Stimulated activated CD4-positive, alpha-beta T cell treated with anti-CD3 and anti-CD28 coated beads, Interleukin-4, amount 100 ng/mL, for 48 hours (primary cell): ENCODE results near the gene GRHL3.

Source experiments
- DNase-seq, 2 donors: peaks; one replicate each; pipeline ENCODE4 v3.0.0-alpha.2; 2020; ENCODE audit warnings: low read depth in 2 of 2

The GRHL3 gene

DNA sequence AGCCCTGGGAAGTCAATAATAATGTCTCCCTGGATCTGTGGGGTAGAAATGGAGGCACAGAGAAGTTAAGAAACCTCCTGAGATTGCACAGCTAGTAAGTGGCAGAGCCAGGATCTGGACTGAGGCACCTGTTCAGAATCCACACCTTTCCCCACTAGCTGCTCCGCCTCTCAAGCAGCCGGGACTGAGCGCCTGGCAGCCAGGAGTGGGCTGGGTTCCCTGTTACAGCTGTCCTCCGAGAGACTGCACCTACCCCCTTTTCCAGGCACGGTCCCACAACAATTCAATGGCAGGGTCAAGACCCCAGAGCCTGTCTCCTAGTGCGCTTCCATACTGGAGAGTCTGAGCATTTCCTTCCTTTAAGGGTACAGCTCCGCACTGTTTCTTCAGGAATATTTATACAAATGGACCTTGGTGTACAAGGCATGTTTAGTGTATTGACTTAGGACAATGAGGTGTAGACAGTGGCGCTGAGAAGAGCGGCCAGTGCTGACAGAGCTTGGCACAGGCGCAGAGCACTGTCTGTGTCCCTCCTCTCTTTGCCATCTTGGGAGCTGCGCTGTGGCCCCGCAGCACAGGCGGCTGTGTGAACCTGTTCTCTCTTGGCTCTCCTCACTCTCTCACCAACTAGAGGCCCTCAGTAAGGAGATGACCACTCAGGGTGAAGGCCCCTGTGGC, 24.4 kb downstream of the GRHL3 start:
- no peak for DNase-seq

DNA sequence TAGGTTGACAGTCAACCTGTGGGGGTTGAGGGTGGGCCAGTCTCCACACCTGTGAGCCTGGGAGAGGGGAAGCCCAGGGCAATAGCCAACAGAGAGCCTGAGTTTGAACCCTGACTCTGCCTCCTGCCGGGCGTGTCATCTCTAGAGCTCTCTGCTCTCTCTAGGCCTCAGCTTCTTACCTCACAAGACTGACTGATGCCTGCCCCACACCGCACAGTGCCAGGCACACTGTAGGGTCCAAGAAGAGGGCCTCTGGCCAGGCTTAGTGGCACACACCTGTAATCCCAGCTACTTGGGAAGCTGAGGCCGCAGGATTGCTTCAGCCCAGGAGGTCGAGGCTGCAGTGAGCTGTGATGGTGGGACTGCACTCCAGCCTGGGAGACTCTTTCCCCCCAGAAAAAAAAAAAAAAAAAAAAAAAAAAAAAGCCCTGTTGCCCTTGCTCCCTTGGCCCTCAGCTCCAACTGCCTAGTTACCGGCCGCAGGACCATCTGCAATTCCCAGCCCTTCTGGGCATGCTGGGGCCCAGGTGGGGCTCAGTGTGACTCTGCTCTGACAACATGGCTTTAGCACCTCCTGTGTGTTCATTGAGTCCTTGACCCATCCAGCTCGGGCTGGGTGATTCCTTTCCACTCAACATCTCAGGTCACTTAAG, 25.1 kb downstream of the GRHL3 start:
- DNase-seq: no peak

DNA sequence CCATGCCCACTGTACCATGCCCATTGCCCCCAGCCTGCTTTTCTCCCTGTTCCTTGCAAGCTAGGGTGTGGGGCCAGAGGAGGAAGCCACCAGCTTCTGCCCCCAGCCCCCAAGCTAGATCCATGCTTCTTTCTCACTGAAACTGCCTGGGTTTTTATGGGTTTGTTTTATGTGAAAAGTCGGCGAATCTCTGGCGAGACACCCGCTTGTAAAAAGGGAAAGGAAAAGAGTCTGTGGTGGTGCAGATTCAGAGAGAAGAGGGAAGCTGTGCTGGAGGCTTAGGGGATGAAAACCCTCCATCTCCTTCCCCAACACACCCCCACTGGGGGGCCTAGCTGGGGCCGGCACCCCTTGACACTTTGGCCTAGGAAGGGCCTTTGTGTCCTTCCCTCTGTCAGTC, 26.2 kb downstream of the GRHL3 start:
- no peak for DNase-seq

DNA sequence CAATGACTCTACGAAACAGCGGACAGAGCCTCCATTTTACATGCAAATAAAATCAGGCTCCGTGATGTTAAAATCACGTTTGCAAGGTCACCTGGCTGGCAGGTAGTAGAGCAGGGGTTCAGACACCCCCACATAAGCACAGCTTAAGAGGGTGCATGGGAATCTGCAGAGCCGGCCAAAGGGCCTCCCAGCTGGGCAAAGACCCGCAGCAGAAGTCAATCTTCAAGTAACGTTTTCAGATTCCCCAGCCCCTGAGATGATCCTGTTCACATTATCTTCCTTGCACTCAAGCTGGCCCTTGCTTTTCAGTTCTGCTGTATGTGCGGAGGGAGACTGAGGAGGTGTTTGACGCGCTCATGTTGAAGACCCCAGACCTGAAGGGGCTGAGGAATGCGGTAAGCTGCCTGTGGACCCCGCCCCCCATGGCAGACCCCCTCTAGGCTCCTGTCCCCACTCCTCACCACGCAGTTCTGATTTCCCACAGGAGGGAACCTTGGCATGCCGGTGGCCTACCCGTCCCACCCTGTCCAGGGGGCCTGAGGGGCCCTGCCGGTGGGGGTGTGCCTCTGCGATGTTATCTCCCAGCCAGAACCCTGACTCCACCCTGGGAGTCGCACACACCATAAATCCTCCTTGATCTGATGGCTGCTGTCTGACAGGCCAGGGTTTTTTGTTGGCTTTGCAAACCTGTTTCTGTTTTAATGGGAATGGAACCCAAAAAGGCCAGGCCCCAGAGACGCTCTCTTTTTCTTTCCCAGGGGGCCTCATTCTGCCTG, 28.2 kb downstream of the GRHL3 start:
- no peak for DNase-seq

DNA sequence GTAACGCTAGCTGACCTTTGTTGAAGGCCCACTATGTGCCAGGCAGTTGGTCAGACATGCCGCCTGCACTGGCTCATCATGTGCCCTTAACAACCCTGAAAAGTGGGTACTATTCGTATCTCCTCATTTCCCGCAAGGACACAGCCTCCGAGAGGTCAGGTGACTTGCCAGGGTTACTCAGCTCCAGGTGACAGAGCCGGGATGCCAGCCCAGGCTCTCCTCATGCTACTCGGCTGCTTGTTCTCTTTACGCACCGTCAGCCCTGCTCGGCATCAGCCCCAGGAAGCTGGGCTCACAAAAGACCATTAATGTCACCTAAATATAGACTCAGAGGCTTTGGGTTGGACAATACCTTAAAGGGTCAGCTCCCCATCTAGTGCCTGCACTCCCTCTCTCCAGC, 29.0 kb downstream of the GRHL3 start:
- no peak for DNase-seq

DNA sequence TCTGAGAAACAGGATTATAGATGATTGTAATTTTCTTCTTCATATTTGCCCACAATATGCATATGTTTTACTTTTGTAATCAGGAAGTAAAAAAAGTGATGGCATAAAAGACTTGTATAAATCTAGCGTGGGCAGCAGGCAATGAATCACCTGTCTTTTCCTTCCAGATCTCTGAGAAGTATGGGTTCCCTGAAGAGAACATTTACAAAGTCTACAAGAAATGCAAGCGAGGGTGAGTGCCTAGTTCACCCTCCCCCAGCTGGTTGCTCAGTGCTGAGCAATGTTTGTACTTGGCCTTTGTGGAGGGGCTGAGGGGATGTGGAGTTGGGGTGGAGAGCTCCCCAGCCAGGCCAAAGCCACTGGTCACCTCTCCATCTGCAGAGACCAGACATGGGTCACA, 30.7 kb downstream of the GRHL3 start:
- peak in 1 of 2 donors; percentile 18 for DNase-seq

DNA sequence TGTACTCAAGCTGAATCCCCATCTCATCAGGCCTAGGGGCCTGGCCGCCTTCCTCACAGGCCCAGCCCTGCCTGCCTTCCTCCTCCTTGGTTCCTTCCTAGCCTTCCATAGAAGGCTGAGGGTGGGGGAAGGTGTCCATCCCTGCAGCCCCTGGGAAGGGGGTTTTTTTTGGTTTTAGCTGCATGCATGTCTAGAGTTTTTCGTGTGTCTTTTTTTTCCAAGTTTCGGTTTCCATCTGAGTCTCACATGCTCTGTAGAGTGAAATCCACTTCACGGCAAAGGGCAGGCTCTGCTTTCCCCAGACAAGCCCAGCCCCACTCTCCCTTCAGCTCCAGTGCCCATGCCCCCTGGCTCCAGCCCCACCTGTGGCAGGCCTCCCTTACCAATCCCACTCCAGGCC, 32.1 kb downstream of the GRHL3 start:
- no peak for DNase-seq

DNA sequence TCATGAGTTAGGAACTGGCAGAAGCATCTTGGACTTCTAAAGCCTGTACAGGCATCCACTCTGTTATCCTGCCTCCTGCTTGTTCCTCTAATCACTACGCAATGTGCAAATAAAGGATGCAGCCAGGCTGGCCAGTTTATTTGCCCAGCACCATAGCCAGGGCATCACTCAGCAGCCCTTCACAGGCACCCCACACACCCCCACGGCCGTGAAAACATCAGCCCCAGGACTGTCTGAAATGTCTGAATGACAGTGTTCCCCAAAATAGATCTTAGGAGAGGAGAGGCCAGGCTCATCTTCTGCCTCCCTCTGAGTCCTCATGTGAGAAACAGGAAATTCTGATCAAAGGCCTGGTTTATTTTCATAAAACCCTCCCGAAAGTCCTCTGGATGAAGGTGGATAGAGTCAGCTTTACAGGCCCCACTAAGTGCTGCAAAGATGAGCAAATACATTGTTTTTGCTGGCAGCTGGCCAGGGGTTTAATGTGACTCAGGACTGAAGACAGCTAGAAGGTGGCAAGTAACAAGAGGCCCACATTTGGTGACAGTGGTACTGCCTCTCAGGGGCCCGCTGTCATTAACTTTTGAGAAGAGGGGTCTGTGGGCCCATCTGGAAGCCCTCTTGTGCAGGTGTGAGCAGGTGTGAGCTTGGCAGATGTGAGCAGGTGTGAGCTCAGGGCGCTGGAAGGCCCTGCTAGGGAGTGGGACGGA, 32.9 kb downstream of the GRHL3 start:
- peak; percentile 66 to 67 for DNase-seq

DNA sequence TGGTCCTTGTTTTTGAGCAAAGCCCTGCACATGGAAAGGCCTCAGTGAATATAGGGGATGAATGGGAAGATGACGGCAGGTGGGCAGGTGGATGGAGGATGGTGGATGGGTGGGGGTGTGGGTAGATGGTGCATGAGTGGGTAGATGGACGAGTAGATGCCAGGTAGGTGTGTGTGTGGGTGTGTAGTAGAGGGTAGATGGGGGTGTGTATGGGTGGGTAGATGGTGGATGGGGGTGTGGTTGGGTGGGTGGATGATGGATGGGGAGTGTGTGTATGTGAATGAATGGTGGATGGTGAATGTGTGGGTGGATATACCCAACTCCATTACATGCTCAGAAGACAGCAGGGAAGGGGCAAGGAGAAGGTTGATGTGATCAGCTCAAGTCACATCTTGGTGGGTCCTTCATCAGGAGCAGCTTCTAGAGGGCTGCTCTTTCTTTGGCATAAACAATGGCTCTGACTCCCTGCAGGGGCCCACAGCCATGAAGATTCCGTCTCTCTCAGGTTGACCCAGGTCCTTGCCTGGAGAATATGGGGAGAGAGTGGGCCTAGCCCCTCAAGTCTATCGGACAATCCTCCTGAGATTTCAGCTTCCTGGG, 34.2 kb downstream of the GRHL3 start:
- DNase-seq: no peak

DNA sequence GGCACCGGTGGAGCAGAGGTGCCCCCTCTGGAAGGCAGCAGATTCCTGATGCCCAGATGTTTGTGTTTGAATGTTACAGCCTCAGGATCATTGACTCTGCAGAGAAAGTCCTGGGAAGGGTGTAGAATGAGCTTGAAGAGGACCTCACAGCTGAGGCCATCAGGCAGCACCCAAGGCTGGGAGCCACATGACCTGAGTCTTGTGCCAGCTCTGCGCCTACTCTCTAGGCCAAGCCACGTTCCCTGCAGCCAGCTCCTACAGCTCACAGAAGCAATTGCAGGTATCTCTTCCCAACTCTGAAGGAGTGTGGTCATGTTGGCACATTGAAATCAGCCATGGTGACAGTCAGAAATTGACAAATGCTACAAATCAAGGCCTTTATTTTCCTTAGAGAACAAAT, 36.3 kb downstream of the GRHL3 start:
- DNase-seq: no peak

DNA sequence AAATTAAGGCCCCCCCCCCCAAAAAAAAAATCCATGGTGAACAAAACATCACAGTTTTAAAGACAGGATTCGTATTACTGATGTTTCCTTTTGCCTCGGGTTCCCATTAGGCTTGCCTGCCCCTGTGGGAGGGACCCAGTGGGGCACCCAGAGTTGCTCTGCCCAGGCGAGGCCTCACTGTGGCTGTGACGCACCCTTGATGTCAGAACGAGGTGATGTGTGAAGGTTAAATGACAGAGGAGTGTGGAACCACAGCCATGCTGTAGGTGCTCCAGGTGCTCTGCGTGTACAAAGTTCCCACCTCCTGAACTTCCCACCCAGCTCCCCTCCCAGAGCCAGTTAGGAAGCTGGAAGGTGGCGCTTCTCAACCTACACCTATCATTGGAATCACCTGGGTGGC, 37.9 kb downstream of the GRHL3 start:
- DNase-seq: no peak

DNA sequence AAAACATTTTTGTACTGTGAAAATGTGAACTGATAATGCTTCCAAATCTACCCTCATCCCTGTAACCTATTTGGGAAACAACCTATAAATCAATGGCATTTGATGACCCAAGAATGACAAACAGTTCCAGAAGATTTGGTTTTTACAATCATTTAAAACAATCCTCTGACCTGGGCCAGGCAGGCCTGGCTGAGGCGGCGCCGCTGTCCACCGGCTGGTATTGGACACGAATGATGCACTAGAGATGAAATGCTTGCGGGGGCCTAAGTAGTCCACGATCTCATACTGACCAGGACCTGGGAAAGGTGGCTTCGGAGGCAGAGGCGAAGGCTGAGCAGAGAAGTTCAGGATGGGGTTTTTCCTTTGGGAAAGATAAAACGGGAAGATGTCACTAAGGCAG, 41.5 kb downstream of the GRHL3 start:
- DNase-seq: no peak

DNA sequence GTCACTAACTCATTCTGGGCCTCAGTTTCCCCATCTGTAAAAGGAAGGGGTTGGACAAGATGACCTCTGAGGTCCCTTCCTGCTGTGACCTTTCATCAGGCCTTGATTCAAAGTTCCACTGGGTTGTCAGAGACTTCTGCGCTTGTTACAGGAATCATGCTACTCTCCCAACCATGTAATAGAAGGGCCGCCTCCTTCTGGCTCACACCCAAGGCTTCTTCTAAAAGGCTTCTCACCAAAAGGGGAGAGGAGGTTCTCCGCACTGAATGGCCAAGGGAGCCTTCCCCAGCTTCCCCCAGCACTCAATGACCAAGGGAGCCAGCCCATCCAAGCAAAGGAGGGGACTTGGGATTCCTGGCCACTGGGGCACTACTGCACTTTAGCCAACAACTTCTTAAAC, 42.7 kb downstream of the GRHL3 start:
- no peak for DNase-seq

DNA sequence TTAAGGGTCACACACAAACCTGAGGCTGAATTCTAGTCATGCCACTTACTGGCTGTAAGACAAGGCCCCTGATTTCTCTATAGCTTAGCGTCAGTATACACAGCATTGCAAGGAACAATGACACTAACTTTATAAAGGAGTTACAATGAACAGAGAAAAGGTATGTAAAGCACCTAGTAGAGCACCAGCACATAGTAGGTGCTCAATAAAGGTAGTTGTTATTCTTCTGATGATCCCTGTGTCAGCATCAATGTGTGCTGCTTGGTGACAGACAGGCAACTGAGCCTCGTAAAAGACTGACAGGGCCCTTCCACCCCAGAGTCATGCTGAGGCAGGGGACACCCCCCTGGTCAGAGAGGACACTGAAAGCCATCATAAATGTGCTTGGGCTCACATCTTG, 43.2 kb downstream of the GRHL3 start:
- DNase-seq: no peak

DNA sequence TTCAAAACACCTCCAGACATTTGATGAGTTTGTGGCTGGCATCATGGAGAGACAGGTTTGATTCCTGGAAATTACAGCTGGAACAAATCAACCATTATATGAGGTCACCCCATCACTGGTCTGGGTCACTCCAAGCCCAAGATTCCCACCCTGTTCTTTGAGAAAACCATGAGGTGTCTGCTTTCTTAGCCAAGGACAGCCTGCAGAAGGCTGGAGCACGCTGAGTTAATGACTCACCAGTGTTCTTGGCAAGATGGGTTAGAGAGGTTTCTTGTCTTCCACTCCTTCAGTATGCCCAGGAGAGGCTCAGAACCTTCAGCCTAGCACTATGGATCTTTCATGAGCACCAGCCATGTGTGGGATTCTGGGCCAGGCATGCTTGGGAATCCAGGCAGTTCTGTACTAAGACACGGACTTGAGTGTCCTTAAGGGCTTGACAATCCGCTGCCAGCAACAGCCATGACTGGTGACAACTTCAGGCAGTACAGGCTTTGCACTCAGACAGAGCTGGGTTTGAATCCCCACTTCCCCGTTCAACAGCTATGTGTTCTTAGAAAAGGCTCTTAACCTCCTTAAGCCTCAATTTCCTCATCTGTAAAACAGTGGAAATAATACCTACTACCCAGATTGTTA, 43.9 kb downstream of the GRHL3 start:
- no peak for DNase-seq

DNA sequence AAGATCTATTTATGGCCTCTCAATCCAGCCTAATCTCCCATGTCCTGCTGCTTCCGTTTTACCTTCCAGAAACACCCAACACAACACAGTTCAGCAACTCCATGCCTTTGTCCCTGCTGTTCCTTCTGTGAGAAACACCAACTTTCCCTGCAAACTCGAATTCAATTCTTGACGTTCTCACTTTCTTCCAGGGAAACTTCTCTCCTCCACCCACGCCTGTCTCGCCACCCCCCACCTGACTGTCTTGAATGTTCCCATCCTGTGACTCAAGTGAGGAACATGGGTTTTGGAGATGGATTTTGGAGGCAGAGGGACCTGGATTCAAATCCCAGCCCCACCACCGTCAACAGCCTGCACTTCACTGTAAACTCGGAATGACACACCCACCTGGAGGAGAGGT, 44.8 kb downstream of the GRHL3 start:
- no peak for DNase-seq

DNA sequence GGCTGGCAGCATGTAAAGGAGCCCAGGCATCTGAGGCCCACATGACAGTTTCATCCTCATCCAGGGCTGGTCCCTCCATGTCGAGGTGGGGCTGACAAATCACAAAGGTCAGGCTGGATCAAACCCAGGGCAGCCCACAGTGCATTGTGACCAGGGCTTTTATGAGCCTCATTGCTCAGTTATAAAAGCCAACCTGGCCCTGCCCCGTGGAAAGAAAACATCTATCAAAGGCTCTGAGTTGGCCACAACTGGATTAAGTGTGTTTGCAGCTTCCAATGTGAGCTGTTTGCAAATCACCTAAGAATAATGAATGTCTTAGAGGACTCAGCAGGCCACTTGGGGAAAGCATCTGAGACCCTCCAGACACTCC, 45.4 kb downstream of the GRHL3 start:
- DNase-seq: no peak

DNA sequence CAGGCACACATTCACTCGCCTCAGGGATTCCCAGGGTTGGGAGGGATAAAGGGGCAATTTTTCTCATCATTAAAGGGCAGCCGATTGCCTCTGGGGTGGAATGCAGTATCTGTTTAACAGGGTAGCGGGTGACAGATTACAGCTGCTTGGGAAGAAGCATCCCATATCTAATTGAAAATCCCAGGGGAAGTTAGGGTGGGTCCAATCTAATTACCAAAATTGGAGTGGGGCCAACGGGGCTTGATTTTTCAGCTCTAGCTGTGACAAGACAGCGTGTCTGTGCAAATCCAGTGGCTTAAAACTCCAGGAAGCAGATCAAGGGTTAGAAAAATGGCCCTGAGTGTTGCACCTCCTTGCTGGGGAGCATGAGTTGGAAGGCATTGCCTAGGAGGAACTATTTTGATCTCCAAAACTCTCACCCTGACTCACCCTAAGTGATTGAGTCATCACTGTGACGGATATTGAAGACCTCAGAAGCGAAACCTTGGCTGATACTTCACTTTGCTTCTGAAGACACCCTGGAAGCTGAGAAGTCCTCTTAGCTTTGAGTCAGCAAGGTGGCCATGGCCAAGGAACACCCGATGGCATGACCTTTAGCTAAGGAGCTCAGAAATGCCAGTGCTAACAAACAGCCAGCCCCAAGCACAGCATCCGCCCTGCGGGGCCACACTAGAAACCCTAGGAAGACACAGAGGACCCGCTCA, 46.0 kb downstream of the GRHL3 start:
- DNase-seq: no peak

DNA sequence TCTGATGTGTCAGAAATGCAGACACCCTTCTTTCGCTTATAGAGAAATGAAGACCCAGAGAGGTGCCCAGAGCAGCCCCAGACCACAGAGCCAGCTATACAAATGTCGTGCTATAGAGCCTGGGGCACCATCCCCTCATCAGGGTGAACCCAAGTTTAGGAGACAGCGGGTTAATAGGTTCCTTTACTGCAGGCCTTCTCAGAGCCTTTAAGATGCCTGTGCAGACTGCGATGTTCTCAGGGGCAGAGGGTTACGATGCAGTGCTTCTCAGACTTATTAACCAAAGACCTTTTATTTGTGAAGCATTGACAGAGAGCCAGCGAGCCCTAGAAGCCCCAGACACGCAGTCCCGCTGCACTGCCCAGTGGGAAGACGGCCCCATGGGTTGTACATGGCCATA, 47.5 kb downstream of the GRHL3 start:
- no peak for DNase-seq

DNA sequence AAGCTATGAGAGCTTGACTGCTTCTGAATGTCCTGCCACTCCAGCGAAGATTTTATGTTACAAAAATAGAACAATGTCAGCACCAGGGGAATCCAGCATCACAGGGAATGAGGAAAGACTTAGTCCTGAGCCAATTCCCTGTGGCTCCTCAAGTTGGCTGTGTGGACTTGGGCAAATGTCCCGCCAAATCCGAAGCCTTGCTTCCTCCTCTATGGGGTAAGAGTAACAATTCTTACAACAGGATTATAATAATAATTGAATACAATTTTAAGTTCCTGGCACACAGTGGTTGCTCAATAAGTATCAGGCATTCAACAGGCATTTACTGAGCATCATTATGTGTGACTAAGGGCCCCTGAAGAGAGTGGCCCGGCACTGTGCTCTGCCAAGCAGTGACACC, 50.0 kb downstream of the GRHL3 start:
- no peak for DNase-seq

DNA sequence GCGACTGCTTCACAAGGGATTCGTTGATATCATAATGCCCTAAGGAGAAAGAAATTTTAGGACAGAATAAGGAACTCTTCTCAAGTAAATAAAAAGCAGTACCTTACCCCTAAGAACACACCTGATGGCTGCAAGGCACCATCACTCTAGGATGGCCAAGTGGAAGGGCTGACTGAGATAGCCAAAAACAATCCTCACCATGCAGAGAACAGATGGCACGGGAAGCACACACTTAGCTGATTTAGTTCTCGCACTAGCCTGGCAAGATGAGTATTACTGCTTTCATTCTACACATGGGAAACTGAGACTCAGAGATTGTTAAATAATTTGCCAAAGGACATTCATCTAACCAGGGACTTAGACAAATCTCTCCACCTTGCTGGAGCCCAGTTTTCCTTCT, 50.6 kb downstream of the GRHL3 start:
- no peak for DNase-seq
